Astrocyte (in vitro differentiated cells and primary cell): ENCODE results near the gene MCUR1. TPM values are rescaled to one million over a fixed set of nuclear protein-coding genes. Genes with fewer than 3 reads are reported as not detected.

Source experiments
- DNase-seq: peaks from one replicate; pipeline ENCODE4 v3.0.0-alpha.2; 2010; ENCODE audit warnings: low read depth
- FAIRE-seq: peaks from 2 replicates; lab custom pipeline; 2011; peaks lifted over from hg19 to GRCh38; lab: Jason Lieb, UNC
- H2AFZ ChIP-seq: 2 replicates; pipeline ENCODE4 v1.6.0; 2012; ENCODE audit warnings: low read depth, low read length, inconsistent platforms
- H3K27ac ChIP-seq: 2 replicates; pipeline ENCODE4 v1.5.1; 2011; ENCODE audit warnings: low read depth, low read length, inconsistent platforms
- H3K27me3 ChIP-seq: 2 replicates; pipeline ENCODE4 v1.6.0; 2011; ENCODE audit warnings: low read length, inconsistent platforms; ENCODE audit not compliant: insufficient read depth
- H3K36me3 ChIP-seq: 2 replicates; pipeline ENCODE4 v1.5.1; 2011; ENCODE audit warnings: low read length, inconsistent platforms; ENCODE audit not compliant: insufficient read depth
- H3K4me1 ChIP-seq: 2 replicates; pipeline ENCODE4 v1.5.1; 2011; ENCODE audit warnings: low read length, inconsistent platforms; ENCODE audit not compliant: insufficient read depth
- H3K4me2 ChIP-seq: 2 replicates; pipeline ENCODE4 v1.6.0; 2012; ENCODE audit warnings: low read length, inconsistent platforms
- H3K4me3 ChIP-seq: 2 replicates; pipeline ENCODE4 v1.5.1; 2011; ENCODE audit warnings: low read depth, mild to moderate bottlenecking, low read length, inconsistent platforms; ENCODE audit not compliant: insufficient read depth
- H3K79me2 ChIP-seq: 2 replicates; pipeline ENCODE4 v1.6.0; 2012; ENCODE audit warnings: mild to moderate bottlenecking, low read length, inconsistent platforms; ENCODE audit not compliant: insufficient read depth
- H3K9ac ChIP-seq: 2 replicates; pipeline ENCODE4 v1.6.0; 2012; ENCODE audit warnings: mild to moderate bottlenecking, low read length, inconsistent platforms
- H3K9me3 ChIP-seq: 2 replicates; pipeline ENCODE4 v1.5.1; 2012; ENCODE audit warnings: low read depth, mild to moderate bottlenecking, low read length, inconsistent platforms; ENCODE audit not compliant: insufficient read depth
- H4K20me1 ChIP-seq: 2 replicates; pipeline ENCODE4 v1.6.0; 2012; ENCODE audit warnings: low read length, inconsistent platforms; ENCODE audit not compliant: insufficient read depth
- H3K27ac Mint-ChIP-seq: one replicate; pipeline ENCODE4 v1.8.0; 2021; ENCODE audit warnings: mild to moderate bottlenecking, mixed read lengths; ENCODE audit not compliant: unreplicated experiment
- H3K27me3 Mint-ChIP-seq: one replicate; pipeline ENCODE4 v1.8.0; 2021; ENCODE audit warnings: low read depth, mixed read lengths; ENCODE audit not compliant: unreplicated experiment
- H3K36me3 Mint-ChIP-seq: one replicate; pipeline ENCODE4 v1.8.0; 2021; ENCODE audit warnings: low read depth, mixed read lengths; ENCODE audit not compliant: unreplicated experiment
- H3K4me1 Mint-ChIP-seq: one replicate; pipeline ENCODE4 v1.8.0; 2021; ENCODE audit warnings: low read depth, mixed read lengths; ENCODE audit not compliant: unreplicated experiment
- H3K4me3 Mint-ChIP-seq: one replicate; pipeline ENCODE4 v1.8.0; 2021; ENCODE audit warnings: mild to moderate bottlenecking, moderate library complexity, mixed read lengths; ENCODE audit not compliant: unreplicated experiment
- H3K9me3 Mint-ChIP-seq: one replicate; pipeline ENCODE4 v1.8.0; 2021; ENCODE audit warnings: mild to moderate bottlenecking, mixed read lengths; ENCODE audit not compliant: unreplicated experiment
- CTCF ChIP-seq: IDR thresholded peaks from 2 replicates; pipeline ENCODE4 v1.5.1; 2011; ENCODE audit warnings: low read depth, mild to moderate bottlenecking, inconsistent platforms, low read length, moderate library complexity; ENCODE audit not compliant: insufficient read depth
- EZH2 ChIP-seq: IDR thresholded peaks from 2 replicates; pipeline ENCODE4 v1.6.1; 2012; ENCODE audit warnings: mild to moderate bottlenecking, low read length, inconsistent platforms; ENCODE audit not compliant: insufficient read depth
- total RNA-seq: library from RNA; stranded (reverse); gene quantifications from 2 replicates; pipeline ENCODE4 v1.2.1, GENCODE V29; 2021

MCUR1 gene
- total RNA-seq, 1 donor from 2014 or later = 21.5 TPM

- Histone ChIP-seq H3K27ac (no peak overlapping the region), H3K4me3 (no peak overlapping the region), H3K36me3 (no peaks in the 10 kb centered on the region), H3K27me3 (no peaks in the 10 kb centered on the region), H3K9me3 (no peaks in the 10 kb centered on the region), H3K4me2 (no peak overlapping the region), H3K79me2 (no peaks in the 10 kb centered on the region), H3K4me1 (no peaks in the 10 kb centered on the region), H2AFZ (no peak overlapping the region), H3K9ac (no peak overlapping the region), H4K20me1 (no peaks in the 10 kb centered on the region)
- FAIRE-seq (no peak), DNase-seq (no peak)
- Mint-ChIP-seq H3K9me3 (peaks cover 4% of the 10 kb centered on the region), H3K4me1 (no peaks in the 10 kb centered on the region), H3K4me3 (no peak overlapping the region), H3K27me3 (no peaks in the 10 kb centered on the region), H3K36me3 (peaks cover 3% of the 10 kb centered on the region), H3K27ac (no peak overlapping the region)
- TF ChIP-seq EZH2 (no peak), CTCF (no peak)
These were observed 70.6 kb downstream of the MCUR1 start for GRCh38 chr6:13743736-13744127.

DNA sequence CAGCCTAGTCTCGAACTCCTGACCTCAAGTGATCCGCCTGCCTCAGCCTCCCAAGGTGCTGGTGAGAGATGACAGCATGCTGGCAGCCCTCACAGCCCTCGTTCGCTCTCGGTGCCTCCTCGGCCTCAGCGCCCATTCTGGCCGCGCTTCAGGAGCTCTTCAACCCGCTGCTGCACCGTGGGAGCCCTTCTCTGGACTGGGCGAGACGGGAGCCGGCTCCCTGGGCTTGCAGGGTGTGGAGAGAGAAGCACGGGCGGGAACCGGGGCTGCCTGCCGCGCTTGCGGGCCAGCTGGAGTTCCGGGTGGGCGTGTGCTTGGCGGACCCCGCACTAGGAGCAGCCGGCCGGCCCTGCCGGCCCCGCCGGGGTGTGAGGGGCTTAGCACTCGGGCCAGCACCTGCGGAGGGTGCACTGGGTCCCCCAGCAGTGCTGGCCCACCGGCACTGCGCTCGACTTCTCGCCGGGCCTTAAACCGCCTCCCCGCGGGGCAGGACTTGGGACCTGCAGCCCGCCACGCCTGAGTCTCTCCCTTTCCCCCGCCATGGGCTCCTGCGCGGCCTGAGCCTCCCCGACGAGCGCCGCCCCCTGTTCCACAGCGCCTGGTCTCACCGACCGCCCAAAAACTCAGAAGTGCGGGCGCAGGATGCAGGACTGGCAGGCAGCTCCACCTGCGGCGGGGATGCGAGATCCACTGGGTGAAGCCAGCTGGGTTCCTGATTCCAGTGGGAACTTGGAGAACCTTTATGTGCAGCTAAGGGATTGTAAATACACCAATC lies 71.2 kb downstream of the MCUR1 start:
- H3K27me3 Mint-ChIP-seq = no peaks in the 10 kb centered on the region
- no peak overlapping the region for H3K27ac ChIP-seq
- no peak overlapping the region for H3K4me3 ChIP-seq
- no peak overlapping the region for H2AFZ ChIP-seq
- FAIRE-seq = no peak
- H3K9ac ChIP-seq = no peak overlapping the region
- no peaks in the 10 kb centered on the region for H3K36me3 ChIP-seq
- H3K4me2 ChIP-seq = no peak overlapping the region
- H3K27ac Mint-ChIP-seq = no peak overlapping the region
- H3K9me3 Mint-ChIP-seq = peaks cover 4% of the 10 kb centered on the region
- H4K20me1 ChIP-seq = no peaks in the 10 kb centered on the region
- DNase-seq = no peak
- H3K4me1 ChIP-seq = no peaks in the 10 kb centered on the region
- no peaks in the 10 kb centered on the region for H3K27me3 ChIP-seq
- no peak overlapping the region for H3K4me3 Mint-ChIP-seq
- H3K9me3 ChIP-seq = no peaks in the 10 kb centered on the region
- peaks cover 3% of the 10 kb centered on the region for H3K36me3 Mint-ChIP-seq
- TF ChIP-seq EZH2 (no peak), CTCF (no peak)
- no peaks in the 10 kb centered on the region for H3K79me2 ChIP-seq
- no peaks in the 10 kb centered on the region for H3K4me1 Mint-ChIP-seq

GRCh38 chr6:13741365-13741764 lies 73.0 kb downstream of the MCUR1 start:
- Mint-ChIP-seq H3K4me1 (no peaks in the 10 kb centered on the region), H3K27ac (no peak overlapping the region), H3K9me3 (peaks cover 4% of the 10 kb centered on the region), H3K4me3 (no peak overlapping the region), H3K27me3 (no peaks in the 10 kb centered on the region), H3K36me3 (peaks cover 3% of the 10 kb centered on the region)
- no peaks in the 10 kb centered on the region for H3K9me3 ChIP-seq
- no peak for DNase-seq
- H3K4me1 ChIP-seq = no peaks in the 10 kb centered on the region
- no peaks in the 10 kb centered on the region for H3K27me3 ChIP-seq
- no peak overlapping the region for H3K4me3 ChIP-seq
- H3K9ac ChIP-seq = no peak overlapping the region
- H4K20me1 ChIP-seq = no peaks in the 10 kb centered on the region
- no peak overlapping the region for H2AFZ ChIP-seq
- H3K79me2 ChIP-seq = no peaks in the 10 kb centered on the region
- no peak overlapping the region for H3K27ac ChIP-seq
- H3K36me3 ChIP-seq = no peaks in the 10 kb centered on the region
- no peak for FAIRE-seq
- H3K4me2 ChIP-seq = no peak overlapping the region
- TF ChIP-seq CTCF (no peak), EZH2 (no peak)
